AG09309 (cell line): ENCODE data around the gene SLC5A7.

Source experiments
- DNase-seq: peaks from one replicate; pipeline ENCODE4 v3.0.0-alpha.2; 2010; ENCODE audit warnings: low read depth
- H3K4me3 ChIP-seq: 2 replicates; pipeline ENCODE4 v1.5.1; 2011; ENCODE audit warnings: mild to moderate bottlenecking, low read depth, low read length, moderate library complexity; ENCODE audit not compliant: control insufficient read depth
- CTCF ChIP-seq: IDR thresholded peaks from 2 replicates; pipeline ENCODE4 v1.5.1; 2011; ENCODE audit warnings: mild to moderate bottlenecking, low read depth, low read length, inconsistent platforms; ENCODE audit not compliant: insufficient read depth, control insufficient read depth; ENCODE audit errors: missing control alignments

The SLC5A7 gene

GRCh38 chr2:107986278-107987217, at the start of gene SLC5A7:
Gene SLC5A7 (plus strand): TSS chr2:107986524. CDS start chr2:107988156, 1,632 bp downstream.
- no peak within 1 kb of the TSS for H3K4me3 ChIP-seq
- no peak for TF ChIP-seq CTCF
- DNase-seq, result no peak

- DNase-seq, result no peak
- H3K4me3 ChIP-seq, result no peak overlapping the region
- no peak for TF ChIP-seq CTCF
Observed at GRCh38 chr2:107961395-107961794, 24.9 kb upstream of the SLC5A7 start.

GRCh38 chr2:107964185-107964584, 22.1 kb upstream of the SLC5A7 start:
- no peak for TF ChIP-seq CTCF
- no peak for DNase-seq
- no peak overlapping the region for H3K4me3 ChIP-seq

GRCh38 chr2:107984707-107985106, 1.6 kb upstream of the SLC5A7 start:
- no peak for DNase-seq
- no peak for TF ChIP-seq CTCF
- no peak overlapping the region for H3K4me3 ChIP-seq

- DNase-seq, result no peak
- no peak overlapping the region for H3K4me3 ChIP-seq
Observed at GRCh38 chr2:107988108-107988507, 1.8 kb downstream of the SLC5A7 start.

GRCh38 chr2:107989445-107989844, 3.1 kb downstream of the SLC5A7 start:
- no peak for TF ChIP-seq CTCF
- H3K4me3 ChIP-seq, result no peak overlapping the region
- no peak for DNase-seq

More at GRCh38 chr2:107988108-107988507, 1.8 kb downstream of the SLC5A7 start:
- TF ChIP-seq CTCF, result no peak

GRCh38 chr2:107990718-107991117, 4.4 kb downstream of the SLC5A7 start:
- H3K4me3 ChIP-seq, result no peak overlapping the region
- DNase-seq, result no peak
- TF ChIP-seq CTCF, result no peak
